ENCODE measurements around the gene OR5B17.

DNA sequence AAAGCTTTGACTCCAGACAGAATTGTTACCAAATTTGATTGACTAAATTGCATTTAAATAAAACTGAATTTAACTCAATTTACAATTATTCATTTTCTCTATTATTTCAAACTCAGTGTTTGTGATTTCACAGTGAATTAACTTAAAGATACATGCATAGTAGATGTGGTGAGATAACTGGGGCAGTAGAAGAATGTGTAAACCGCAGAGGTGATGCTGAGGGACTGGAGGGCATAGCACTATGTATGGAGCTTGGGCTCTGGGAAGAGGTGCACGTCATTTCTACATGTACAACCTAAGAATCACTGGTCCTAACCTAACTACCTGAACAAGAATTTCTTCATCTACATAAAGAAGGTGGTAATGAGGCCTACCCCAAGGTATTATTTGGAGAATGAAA is 13.7 kb downstream of the OR5B17 start:
- no peak for TF ChIP-seq TAF1 (IDR thresholded peaks at IDR 0.05; ENCODE audit: borderline replicate concordance, low read depth, low read length)
- TF ChIP-seq POLR2A (IDR thresholded peaks at IDR 0.05; ENCODE audit: low read depth, low read length): no peak
- no peak for TF ChIP-seq POLR2AphosphoS5 (IDR thresholded peaks at IDR 0.05; ENCODE audit: low read depth, low read length)
